Measurements from ENCODE around the gene GDAP1L1.

Gene GDAP1L1

DNA sequence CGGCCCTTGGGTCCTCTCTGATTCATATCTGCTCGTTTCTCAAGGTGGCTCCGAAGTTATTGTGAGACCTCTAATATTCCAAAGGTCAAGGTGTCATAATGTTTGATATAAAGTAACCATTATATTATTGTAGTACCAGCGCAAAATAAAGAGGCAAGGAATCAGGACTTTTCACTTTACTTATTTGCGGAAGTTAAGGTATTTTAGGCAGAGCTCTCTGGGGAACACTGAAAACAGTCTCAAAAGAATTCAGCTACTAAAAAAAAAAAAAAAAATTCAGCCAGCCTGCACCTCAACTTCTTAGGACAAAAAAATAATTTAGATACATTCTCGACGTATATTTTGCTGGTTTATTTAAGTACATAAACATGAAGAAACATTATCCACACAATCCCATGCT, 38.9 kb upstream of the GDAP1L1 start:
- peaks cover 24% of the 10 kb centered on the region for H3K4me1 ChIP-seq (ENCODE audit: control insufficient read depth, insufficient read depth, low read length, poor library complexity, severe bottlenecking)

DNA sequence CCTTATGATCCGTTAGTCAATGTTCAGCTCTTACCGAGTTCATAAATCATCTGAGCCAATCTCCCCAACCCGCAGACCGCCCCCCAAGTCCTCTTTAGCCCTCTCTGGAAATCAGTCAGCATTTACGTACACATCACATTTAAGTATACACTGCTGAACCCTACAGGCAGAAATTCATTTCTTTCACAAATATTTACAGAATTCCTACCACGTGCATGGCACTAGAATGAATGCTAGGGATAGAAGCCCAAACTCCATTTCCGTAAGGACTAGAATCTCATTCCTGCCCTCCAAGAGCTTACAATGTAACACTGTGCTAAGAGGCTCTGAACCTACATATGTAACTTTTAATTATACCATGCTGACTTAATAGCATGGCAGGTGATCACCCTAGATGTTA, 38.3 kb upstream of the GDAP1L1 start:
- peaks cover 24% of the 10 kb centered on the region for H3K4me1 ChIP-seq (ENCODE audit: control insufficient read depth, insufficient read depth, low read length, poor library complexity, severe bottlenecking)
- H3K36me3 ChIP-seq (ENCODE audit: control insufficient read depth, insufficient read depth, low read length), result peaks cover 24% of the 10 kb centered on the region
- H3K9me3 ChIP-seq (ENCODE audit: control insufficient read depth, low read length), result no peaks in the 10 kb centered on the region
- no peak overlapping the region for H3K27ac ChIP-seq (ENCODE audit: insufficient read depth, low read length, poor library complexity, severe bottlenecking)
- no peak overlapping the region for H3K4me3 ChIP-seq (ENCODE audit: insufficient read depth, low read depth, low read length, poor library complexity, severe bottlenecking)
- no peaks in the 10 kb centered on the region for H3K27me3 ChIP-seq (replicated peaks; ENCODE audit: control insufficient read depth, insufficient read depth, low read length, poor library complexity, severe bottlenecking)
- no peak for DNase-seq

More for the DNA sequence above, 38.9 kb upstream of the GDAP1L1 start:
- no peaks in the 10 kb centered on the region for H3K9me3 ChIP-seq (ENCODE audit: control insufficient read depth, low read length)
- no peak for DNase-seq
- no peak overlapping the region for H3K4me3 ChIP-seq (ENCODE audit: insufficient read depth, low read depth, low read length, poor library complexity, severe bottlenecking)
- peaks cover 24% of the 10 kb centered on the region for H3K36me3 ChIP-seq (ENCODE audit: control insufficient read depth, insufficient read depth, low read length)
- no peaks in the 10 kb centered on the region for H3K27me3 ChIP-seq (replicated peaks; ENCODE audit: control insufficient read depth, insufficient read depth, low read length, poor library complexity, severe bottlenecking)
- H3K27ac ChIP-seq (ENCODE audit: insufficient read depth, low read length, poor library complexity, severe bottlenecking), result no peak overlapping the region

DNA sequence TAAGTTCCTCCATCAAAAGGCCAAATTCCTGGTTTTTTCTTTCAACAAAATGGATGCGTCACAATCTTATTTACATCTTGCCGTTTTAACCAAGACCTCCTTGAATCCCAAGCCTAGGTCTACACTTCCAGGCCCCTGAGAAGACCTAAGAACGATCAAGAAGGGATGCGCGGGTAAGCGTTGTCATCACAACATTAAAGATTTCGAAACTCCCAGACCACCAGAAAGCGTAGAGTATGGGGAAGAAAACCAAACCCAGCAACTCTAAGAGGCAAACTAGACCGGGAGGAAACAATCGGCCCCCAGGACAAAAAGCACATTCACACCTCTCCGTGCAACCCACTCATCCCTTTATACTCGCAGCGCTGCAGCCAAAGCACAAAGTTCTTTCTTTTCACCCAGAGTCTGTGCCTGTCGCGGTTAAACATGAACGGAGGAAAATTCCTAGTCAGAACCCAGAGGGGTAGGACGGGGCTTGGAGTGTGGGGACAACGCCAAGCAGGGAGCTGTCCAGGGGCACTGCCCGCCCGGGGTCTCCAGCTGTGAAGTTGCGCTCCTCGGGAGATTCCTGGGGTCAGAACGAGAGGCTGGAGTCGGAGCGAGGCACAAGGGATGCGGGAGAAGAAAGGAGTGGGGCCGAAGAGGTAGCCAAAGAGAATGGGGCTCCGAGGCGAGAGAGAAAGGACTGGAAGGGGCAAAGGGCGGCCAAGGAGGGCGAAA, 37.3 kb upstream of the GDAP1L1 start:
- Histone ChIP-seq H3K27ac (ENCODE audit: insufficient read depth, low read length, poor library complexity, severe bottlenecking) (peak overlapping the region; percentile 93), H3K4me1 (ENCODE audit: control insufficient read depth, insufficient read depth, low read length, poor library complexity, severe bottlenecking) (peaks cover 24% of the 10 kb centered on the region), H3K4me3 (ENCODE audit: insufficient read depth, low read depth, low read length, poor library complexity, severe bottlenecking) (peak overlapping the region; percentile 95), H3K27me3 (replicated peaks; ENCODE audit: control insufficient read depth, insufficient read depth, low read length, poor library complexity, severe bottlenecking) (no peaks in the 10 kb centered on the region), H3K36me3 (ENCODE audit: control insufficient read depth, insufficient read depth, low read length) (peaks cover 16% of the 10 kb centered on the region), H3K9me3 (ENCODE audit: control insufficient read depth, low read length) (no peaks in the 10 kb centered on the region)
- DNase-seq, result no peak

DNA sequence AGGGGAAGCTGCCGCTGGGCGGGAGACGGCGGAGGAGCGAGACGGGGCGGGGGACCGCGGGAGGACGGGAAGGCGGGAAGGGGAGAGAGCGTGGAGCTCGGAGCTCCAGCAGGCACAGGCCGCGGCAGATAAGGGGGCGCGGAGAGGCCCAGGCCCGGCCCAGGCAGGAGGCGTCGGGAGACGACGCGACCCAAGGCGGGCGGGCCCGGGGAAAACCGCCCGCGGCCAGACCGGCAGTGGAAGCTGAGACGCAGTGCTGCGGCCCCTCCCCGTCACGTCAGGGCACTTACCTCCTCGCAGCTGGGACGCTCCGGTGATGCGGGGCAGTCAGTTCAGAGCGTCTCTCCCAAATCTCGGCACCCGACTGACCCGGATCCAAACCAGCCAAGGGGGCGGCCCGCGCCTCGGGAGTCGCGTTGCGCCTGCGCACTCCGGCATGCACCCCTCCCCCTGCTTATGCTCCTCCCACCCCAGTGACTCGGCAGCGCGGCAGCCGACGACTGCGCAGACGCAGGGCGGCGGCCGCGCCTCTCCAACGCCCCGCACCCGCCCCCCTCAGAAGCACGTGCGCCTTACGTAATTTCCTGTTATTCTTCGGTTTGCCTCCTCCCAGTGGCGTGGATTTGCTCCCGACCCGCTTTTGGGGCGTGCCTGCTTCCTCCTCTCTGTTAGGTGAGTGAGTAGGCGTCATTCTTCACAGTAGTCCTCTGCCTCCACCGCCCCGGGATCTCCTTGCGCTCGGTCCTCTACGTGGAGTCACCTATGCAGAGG, 36.5 kb upstream of the GDAP1L1 start, which contains the start of gene OSER1:
Gene OSER1, minus strand, starts transcription at position 366 of the 771 bp plus-strand sequence. CDS start 3,814 bp downstream, outside the sequence.
- peak within 1 kb of the TSS; percentile 94 for H3K27ac ChIP-seq (ENCODE audit: insufficient read depth, low read length, poor library complexity, severe bottlenecking)
- H3K36me3 ChIP-seq (ENCODE audit: control insufficient read depth, insufficient read depth, low read length), result peaks cover 8% of the 10 kb centered on the region
- H3K27me3 ChIP-seq (replicated peaks; ENCODE audit: control insufficient read depth, insufficient read depth, low read length, poor library complexity, severe bottlenecking), result no peaks in the 10 kb centered on the region
- no peaks in the 10 kb centered on the region for H3K9me3 ChIP-seq (ENCODE audit: control insufficient read depth, low read length)
- H3K4me3 ChIP-seq (ENCODE audit: insufficient read depth, low read depth, low read length, poor library complexity, severe bottlenecking), result peak within 1 kb of the TSS; percentile 95
- DNase-seq, result peak; percentile 97 to 98 (median 98)
- peaks cover 27% of the 10 kb centered on the region for H3K4me1 ChIP-seq (ENCODE audit: control insufficient read depth, insufficient read depth, low read length, poor library complexity, severe bottlenecking)

DNA sequence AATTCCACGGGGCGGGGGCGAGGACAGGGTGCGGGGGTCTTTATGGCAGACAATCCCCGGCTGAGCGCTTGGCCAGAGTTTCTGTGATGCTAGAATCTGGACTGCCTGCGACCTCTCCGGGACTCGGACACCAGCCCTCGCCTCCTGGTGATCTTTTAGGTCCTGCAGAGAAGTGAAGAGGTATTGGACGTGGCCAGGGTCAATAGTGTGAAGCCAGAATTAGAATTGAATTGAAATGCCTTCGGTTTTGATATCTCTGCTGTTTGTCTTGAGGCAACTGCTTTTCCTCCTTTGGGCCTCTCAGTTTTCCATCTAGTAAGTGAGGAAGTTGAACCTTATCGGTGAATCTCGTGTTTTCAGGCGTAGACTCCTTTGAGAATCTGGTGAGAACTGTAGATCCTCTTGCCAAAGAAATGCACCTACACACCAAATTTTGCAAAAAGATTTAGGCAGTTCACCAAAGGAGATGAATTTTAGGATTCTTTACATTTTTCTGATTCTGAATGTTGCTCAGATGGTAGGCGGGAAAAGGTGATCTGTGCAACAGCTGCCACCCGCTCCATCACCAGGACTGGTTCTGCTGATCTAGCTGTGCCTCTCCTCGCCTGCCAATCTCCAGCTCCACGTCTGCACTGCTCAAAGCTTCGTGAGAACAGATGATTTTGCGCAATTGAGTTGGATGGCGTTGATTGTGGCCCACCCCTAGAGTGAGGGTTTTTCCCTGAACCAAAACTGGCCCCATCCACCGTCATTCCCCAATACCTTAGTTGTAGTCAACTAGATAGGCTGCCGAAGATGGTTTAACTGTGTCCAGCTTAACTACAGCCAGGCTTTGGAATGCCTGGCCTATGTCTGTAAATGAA, 35.7 kb upstream of the GDAP1L1 start:
- Histone ChIP-seq H3K36me3 (ENCODE audit: control insufficient read depth, insufficient read depth, low read length) (peaks cover under 1% of the 10 kb centered on the region), H3K4me1 (ENCODE audit: control insufficient read depth, insufficient read depth, low read length, poor library complexity, severe bottlenecking) (peaks cover 27% of the 10 kb centered on the region), H3K27ac (ENCODE audit: insufficient read depth, low read length, poor library complexity, severe bottlenecking) (peak overlapping the region; percentile 94), H3K4me3 (ENCODE audit: insufficient read depth, low read depth, low read length, poor library complexity, severe bottlenecking) (peak overlapping the region; percentile 69), H3K9me3 (ENCODE audit: control insufficient read depth, low read length) (no peaks in the 10 kb centered on the region), H3K27me3 (replicated peaks; ENCODE audit: control insufficient read depth, insufficient read depth, low read length, poor library complexity, severe bottlenecking) (no peaks in the 10 kb centered on the region)
- no peak for DNase-seq

DNA sequence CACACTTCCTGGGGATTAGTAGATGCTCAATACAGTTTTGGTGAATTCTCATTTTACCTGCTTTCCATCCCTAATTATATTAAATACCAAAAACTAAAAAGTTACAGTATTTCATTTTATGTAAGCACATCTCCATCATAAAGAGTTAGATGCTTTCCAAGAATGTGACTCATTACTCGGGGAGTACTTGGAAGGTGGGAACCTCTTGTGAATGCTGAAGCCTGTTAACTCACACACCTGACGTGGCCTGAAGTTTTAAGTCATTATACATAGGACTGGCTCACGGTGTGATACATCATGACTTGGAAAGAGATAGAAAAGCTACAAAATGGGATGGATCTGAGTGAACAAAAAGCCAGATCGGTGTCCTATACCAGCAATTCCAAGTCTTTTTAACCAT, 34.3 kb upstream of the GDAP1L1 start:
- Histone ChIP-seq H3K9me3 (ENCODE audit: control insufficient read depth, low read length) (no peaks in the 10 kb centered on the region), H3K27me3 (replicated peaks; ENCODE audit: control insufficient read depth, insufficient read depth, low read length, poor library complexity, severe bottlenecking) (no peaks in the 10 kb centered on the region), H3K4me3 (ENCODE audit: insufficient read depth, low read depth, low read length, poor library complexity, severe bottlenecking) (no peak overlapping the region), H3K36me3 (ENCODE audit: control insufficient read depth, insufficient read depth, low read length) (no peaks in the 10 kb centered on the region), H3K4me1 (ENCODE audit: control insufficient read depth, insufficient read depth, low read length, poor library complexity, severe bottlenecking) (peaks cover 35% of the 10 kb centered on the region), H3K27ac (ENCODE audit: insufficient read depth, low read length, poor library complexity, severe bottlenecking) (no peak overlapping the region)
- no peak for DNase-seq

DNA sequence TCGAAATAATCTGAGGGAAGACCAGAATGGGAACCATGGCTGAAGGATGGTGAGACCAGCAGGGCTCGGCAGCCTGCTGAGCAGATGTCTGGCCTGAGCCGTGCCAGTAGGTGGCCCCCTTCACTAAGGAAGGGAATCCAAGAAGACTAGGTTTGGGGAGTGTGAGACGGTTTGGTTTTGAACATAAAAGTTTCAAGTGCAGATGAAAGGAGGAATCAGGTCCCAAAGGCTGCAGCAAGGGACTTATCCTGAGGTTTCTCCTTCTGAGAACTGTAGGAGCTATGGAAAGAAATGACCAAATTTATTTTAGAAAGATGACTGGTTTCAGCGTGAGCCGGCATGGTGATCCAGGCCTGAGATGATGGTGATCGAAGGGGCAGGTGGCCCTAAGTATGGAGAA, 32.0 kb upstream of the GDAP1L1 start:
- Histone ChIP-seq H3K36me3 (ENCODE audit: control insufficient read depth, insufficient read depth, low read length) (no peaks in the 10 kb centered on the region), H3K27ac (ENCODE audit: insufficient read depth, low read length, poor library complexity, severe bottlenecking) (no peak overlapping the region), H3K9me3 (ENCODE audit: control insufficient read depth, low read length) (no peaks in the 10 kb centered on the region), H3K27me3 (replicated peaks; ENCODE audit: control insufficient read depth, insufficient read depth, low read length, poor library complexity, severe bottlenecking) (no peaks in the 10 kb centered on the region), H3K4me1 (ENCODE audit: control insufficient read depth, insufficient read depth, low read length, poor library complexity, severe bottlenecking) (peaks cover 40% of the 10 kb centered on the region), H3K4me3 (ENCODE audit: insufficient read depth, low read depth, low read length, poor library complexity, severe bottlenecking) (no peak overlapping the region)
- peak; percentile 49 to 59 (median 59) for DNase-seq

DNA sequence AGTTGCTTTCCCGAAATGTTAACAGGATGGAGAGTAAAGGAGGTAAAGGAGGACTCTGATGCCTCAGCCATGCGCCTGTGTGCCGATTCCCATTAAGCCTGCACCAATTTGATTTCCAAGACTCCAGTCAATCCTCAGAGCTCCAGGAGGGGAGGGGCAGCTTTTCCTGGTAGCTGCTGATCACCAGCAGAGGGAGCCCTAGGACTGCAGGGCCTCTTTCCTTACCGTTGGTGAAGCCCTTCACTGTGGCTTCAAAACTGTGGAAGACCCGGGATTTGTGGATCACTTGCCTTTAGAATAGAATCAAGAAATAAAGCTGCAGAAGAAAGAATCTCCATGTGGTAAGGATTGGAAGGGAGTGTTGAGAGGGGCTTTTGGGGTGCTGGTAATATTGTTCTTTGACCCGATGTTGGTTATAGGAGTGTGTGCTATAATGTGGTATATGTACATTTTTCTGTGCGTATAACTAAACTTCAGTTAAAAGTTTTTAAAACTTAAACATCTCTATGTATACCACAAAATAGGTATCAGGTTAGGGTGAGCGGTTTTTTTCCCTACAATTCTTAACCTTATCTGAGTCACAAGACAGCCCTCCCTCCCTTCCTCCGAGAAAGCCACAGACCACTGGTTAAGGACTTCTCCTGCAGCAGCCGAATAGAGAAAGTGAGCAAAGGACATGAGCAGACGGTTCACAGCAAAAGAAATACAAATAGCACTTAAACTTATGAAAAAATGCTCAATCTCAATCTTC, 29.6 kb upstream of the GDAP1L1 start:
- H3K4me1 ChIP-seq (ENCODE audit: control insufficient read depth, insufficient read depth, low read length, poor library complexity, severe bottlenecking), result peaks cover 30% of the 10 kb centered on the region
- H3K27me3 ChIP-seq (replicated peaks; ENCODE audit: control insufficient read depth, insufficient read depth, low read length, poor library complexity, severe bottlenecking), result no peaks in the 10 kb centered on the region
- peak; percentile 49 to 70 (median 54) for DNase-seq
- no peaks in the 10 kb centered on the region for H3K36me3 ChIP-seq (ENCODE audit: control insufficient read depth, insufficient read depth, low read length)
- H3K9me3 ChIP-seq (ENCODE audit: control insufficient read depth, low read length), result no peaks in the 10 kb centered on the region
- peak overlapping the region; percentile 23 for H3K4me3 ChIP-seq (ENCODE audit: insufficient read depth, low read depth, low read length, poor library complexity, severe bottlenecking)
- H3K27ac ChIP-seq (ENCODE audit: insufficient read depth, low read length, poor library complexity, severe bottlenecking), result peak overlapping the region; percentile 69

DNA sequence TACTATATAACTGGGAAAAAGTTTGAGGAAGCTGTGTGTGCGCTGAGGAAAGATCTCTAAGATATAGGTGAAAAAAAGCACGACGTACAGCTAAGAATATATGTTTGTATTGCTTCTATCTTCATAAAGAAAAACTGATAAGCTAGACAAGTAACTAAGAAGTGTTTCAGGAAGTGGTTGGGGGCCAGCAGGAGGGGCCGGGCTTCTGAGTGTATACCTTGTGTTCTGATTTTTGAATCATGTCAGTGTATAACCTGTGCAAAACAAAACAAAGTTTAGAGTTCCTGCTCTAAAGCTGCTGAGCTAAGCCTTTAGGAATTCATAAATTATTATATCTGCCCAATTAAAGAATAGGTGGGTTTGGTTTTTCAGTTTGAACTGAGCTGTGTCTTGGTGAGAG, 28.7 kb upstream of the GDAP1L1 start:
- peak; percentile 19 to 48 (median 23) for DNase-seq
- Histone ChIP-seq H3K27me3 (replicated peaks; ENCODE audit: control insufficient read depth, insufficient read depth, low read length, poor library complexity, severe bottlenecking) (no peaks in the 10 kb centered on the region), H3K4me3 (ENCODE audit: insufficient read depth, low read depth, low read length, poor library complexity, severe bottlenecking) (peak overlapping the region; percentile 23), H3K27ac (ENCODE audit: insufficient read depth, low read length, poor library complexity, severe bottlenecking) (peak overlapping the region; percentile 69), H3K36me3 (ENCODE audit: control insufficient read depth, insufficient read depth, low read length) (no peaks in the 10 kb centered on the region), H3K9me3 (ENCODE audit: control insufficient read depth, low read length) (no peaks in the 10 kb centered on the region), H3K4me1 (ENCODE audit: control insufficient read depth, insufficient read depth, low read length, poor library complexity, severe bottlenecking) (peaks cover 30% of the 10 kb centered on the region)

Measured in effector memory CD4-positive, alpha-beta T cell (primary cell).